K562 (cell line): ENCODE measurements around the gene IL20RA. TPM values are rescaled to one million over a fixed set of nuclear protein-coding genes. Genes with fewer than 3 reads are reported as not detected.

ENCODE experiments used
- AFF1 ChIP-seq, 2 experiments: fragments of 450-650 bp; IDR thresholded peaks; 2 replicates each; pipeline ENCODE4 v1.6.1; 2018; ENCODE audit warnings: mild to moderate bottlenecking in 2 of 2, low read depth in 1 of 2; ENCODE audit not compliant: partially characterized antibody in 2 of 2
- DEAF1 ChIP-seq: fragments of 450-650 bp; formaldehyde crosslinking; IDR thresholded peaks from 2 replicates; pipeline ENCODE4 v1.4.0; 2020; ENCODE audit warnings: mild to moderate bottlenecking, moderate library complexity
- DMBX1 ChIP-seq: fragments of 250-450 bp; sonication (Bioruptor Pico); IDR thresholded peaks from 2 replicates; pipeline ENCODE4 v1.8.0; 2022; ENCODE audit warnings: inconsistent platforms, mild to moderate bottlenecking, moderate library complexity, borderline replicate concordance
- HCFC1 ChIP-seq: IDR thresholded peaks from 2 replicates; pipeline ENCODE4 v1.6.1; 2012; ENCODE audit warnings: low read depth, low read length, improper control_type of control experiment
- JUND ChIP-seq, 2 experiments: IDR thresholded peaks; 2 replicates in 1 of 2; 3 replicates in 1 of 2; pipeline ENCODE4 v1.6.1; 2011; ENCODE audit warnings: borderline replicate concordance in 2 of 2, low read depth in 2 of 2, low read length in 2 of 2, improper control_type of control experiment in 1 of 2, missing biosample characterization in 1 of 2, missing genetic modification characterization in 1 of 2, missing genetic modification reagents in 1 of 2
- MAZ ChIP-seq, 2 experiments: fragments of 450-650 bp in 1 of 2; sonication (generic) in 1 of 2; formaldehyde crosslinking; IDR thresholded peaks in 1 of 2; conservative IDR thresholded peaks in 1 of 2; 2 replicates each; pipeline versions ENCODE4 v1.4.0 to v1.5.0; 2020; ENCODE audit warnings: mild to moderate bottlenecking in 1 of 2, missing genetic modification reagents in 1 of 2
- MYNN ChIP-seq, 2 experiments: sonication (generic); formaldehyde crosslinking in 1 of 2; IDR thresholded peaks; 2 replicates each; pipeline versions ENCODE4 v1.5.0 to v1.6.1; 2016 to 2020; ENCODE audit warnings: antibody characterized with exemption in 1 of 2, missing genetic modification reagents in 1 of 2
- RAD21 ChIP-seq, 2 experiments: fragments of 250-450 bp in 1 of 2; fragments of 450-650 bp in 1 of 2; sonication (Bioruptor Pico) in 1 of 2; formaldehyde crosslinking in 1 of 2; IDR thresholded peaks in 1 of 2; conservative IDR thresholded peaks in 1 of 2; 2 replicates each; pipeline versions ENCODE4 v1.4.0 to v1.8.0; 2020 to 2022; ENCODE audit warnings: mild to moderate bottlenecking in 2 of 2, moderate library complexity in 1 of 2
- RB1 ChIP-seq: fragments of 450-650 bp; IDR thresholded peaks from 2 replicates; pipeline ENCODE4 v1.6.1; 2017; ENCODE audit warnings: low read depth, mild to moderate bottlenecking
- SIX5 ChIP-seq, 2 experiments: IDR thresholded peaks; 2 replicates each; pipeline ENCODE4 v1.6.1; 2011; ENCODE audit warnings: low read length in 2 of 2, borderline replicate concordance in 1 of 2, low read depth in 1 of 2, mild to moderate bottlenecking in 1 of 2, moderate library complexity in 1 of 2; ENCODE audit not compliant: insufficient read depth in 1 of 2
- SPI1 ChIP-seq: IDR thresholded peaks from 2 replicates; pipeline ENCODE4 v1.6.1; 2011; ENCODE audit warnings: low read depth, low read length, control low read depth, borderline replicate concordance
- ZBTB11 ChIP-seq, 3 experiments: fragments of 200-800 bp in 1 of 3; fragments of 250-450 bp in 1 of 3; fragments of 450-650 bp in 1 of 3; sonication (Bioruptor Pico) in 1 of 3; sonication (Bioruptor generic) in 1 of 3; formaldehyde crosslinking in 1 of 3; IDR thresholded peaks; 2 replicates each; pipeline versions ENCODE4 v1.6.1 to v1.8.0; 2016 to 2022; ENCODE audit warnings: mild to moderate bottlenecking in 2 of 3, missing genetic modification characterization in 2 of 3, missing compliant biosample characterization in 1 of 3, moderate library complexity in 1 of 3
- ZKSCAN1 ChIP-seq: fragments of 150-350 bp; IDR thresholded peaks from 2 replicates; pipeline ENCODE4 v1.6.1; 2016; ENCODE audit warnings: low read depth, low read length
- polyA plus RNA-seq, 8 experiments: library from polyadenylated mRNA; depleted of rRNA in 4 of 8; stranded (reverse) in 5 of 8; unstranded in 3 of 8; fragments of >200 nt; fragmentation: Nextera tagmentation in 2 of 8; fragmentation: Illumina TruSeq in 1 of 8; extraction: Ambion mirVana in 2 of 8; extraction: Trizol in 1 of 8; gene quantifications; 2 replicates each; pipeline versions ENCODE4 v1.2.1 to v1.2.3, GENCODE V29; 2011 to 2014; ENCODE audit warnings: inconsistent platforms in 1 of 8, missing spikeins in 1 of 8
- total RNA-seq, 7 experiments: library from RNA; depleted of rRNA in 6 of 7; stranded (reverse); fragments of >200 nt in 6 of 7; fragmentation: Illumina TruSeq in 2 of 7; extraction: Trizol in 2 of 7; gene quantifications; 2 replicates each; pipeline versions ENCODE4 v1.2.1 to v1.2.3, GENCODE V29; 2011 to 2021; ENCODE audit warnings: low replicate concordance in 1 of 7

IL20RA gene
- total and polyA plus RNA-seq, 9 of the 15 experiments (the other 6 are each of a cell fraction or from before 2014, with no cell fraction given) = not detected

GRCh38 chr6:137076277-137077068 is 31.7 kb upstream of the IL20RA start (continued):
- TF ChIP-seq DMBX1 (CRISPR knock-in tag) (no peak), RAD21 (CRISPR knock-in tag; conservative IDR thresholded peaks at IDR 0.05 in 1 of 2, IDR thresholded peaks at IDR 0.05 in 1 of 2) (peak; percentile 96 to 98), HCFC1 (peak; percentile 46), SIX5 (IDR thresholded peaks at IDR 0.05; ENCODE audit: borderline replicate concordance in 1 of 2, insufficient read depth in 1 of 2, low read depth in 1 of 2, low read length in 2 of 2) (no peak), JUND (IDR thresholded peaks at IDR 0.05; ENCODE audit: borderline replicate concordance, low read depth, low read length) (peak; percentile 40), JUND (tag; IDR thresholded peaks at IDR 0.05; ENCODE audit: borderline replicate concordance, low read depth, low read length) (no peak; the same call in 2 of the 3 replicates), DEAF1 (CRISPR knock-in tag) (peak; percentile 90), RB1 (peak; percentile 74; the same call in 1 of the 2 replicates), AFF1 (IDR thresholded peaks at IDR 0.05; ENCODE audit: low read depth in 1 of 2, partially characterized antibody in 2 of 2) (peak in 1 of 2 experiments; percentile 79), MAZ (CRISPR knock-in tag; conservative IDR thresholded peaks at IDR 0.05 in 1 of 2, IDR thresholded peaks at IDR 0.05 in 1 of 2) (peak in 1 of 2 experiments; percentile 54; a peak in 2 of 4 replicates), SPI1 (peak; percentile 87), ZBTB11 (CRISPR knock-in tag; IDR thresholded peaks at IDR 0.05) (no peak), ZKSCAN1 (peak; percentile 63; the same call in 1 of the 2 replicates), MYNN (IDR thresholded peaks at IDR 0.05) (peak; percentile 46; the same call in 1 of the 2 replicates), MYNN (CRISPR knock-in tag; IDR thresholded peaks at IDR 0.05) (no peak)
